ENCODE data around the gene TNC. TPM values are rescaled to one million over a fixed set of nuclear protein-coding genes. Genes with fewer than 3 reads are reported as not detected.

Gene TNC
- total and polyA plus RNA-seq, 2 experiments from 2014 or later = 12.7 to 20.9 TPM

DNA sequence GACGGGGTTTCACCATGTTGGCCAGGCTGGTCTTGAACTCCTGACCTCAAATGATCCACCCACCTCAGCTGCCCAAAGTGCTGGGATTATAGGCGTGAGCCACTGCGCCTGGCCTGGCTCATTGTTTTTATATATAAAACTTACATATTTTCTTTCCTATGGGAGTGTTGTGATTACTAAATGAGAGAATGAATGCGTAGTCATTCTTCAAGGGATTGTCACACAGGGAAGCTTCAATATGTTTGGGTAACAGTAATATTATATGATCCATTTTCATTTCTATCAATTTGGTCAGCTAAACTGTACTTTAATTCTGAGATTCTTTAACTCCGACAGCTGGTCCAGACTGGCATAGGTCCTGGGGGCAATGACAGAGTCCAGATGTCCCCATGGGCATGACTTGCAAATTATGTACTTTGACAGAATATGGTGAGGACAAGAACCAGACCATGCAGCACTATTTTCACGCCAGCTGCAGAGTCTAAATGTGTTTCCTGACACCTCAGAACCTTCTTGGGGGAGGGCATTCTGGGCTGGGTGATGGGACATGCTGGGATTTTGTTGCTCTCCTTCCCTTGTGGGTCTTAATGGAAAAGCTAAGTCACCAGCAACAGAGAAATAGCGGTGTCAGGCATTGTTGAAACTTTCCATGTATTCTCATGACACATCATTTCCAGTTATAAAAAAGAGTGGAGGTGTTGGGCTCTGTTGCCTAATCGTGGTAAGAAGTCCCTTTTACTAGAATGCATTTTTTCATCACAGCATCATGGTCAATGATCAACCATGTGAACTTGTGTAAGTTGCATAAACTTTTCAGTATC, 40.9 kb upstream of the TNC start:
- Histone ChIP-seq H3K36me3 (replicated peaks; ENCODE audit: insufficient read depth, low read depth) (no peaks in the 10 kb centered on the region), H4K20me1 (ENCODE audit: insufficient read depth, poor library complexity, severe bottlenecking) (no peaks in the 10 kb centered on the region), H3K79me2 (no peaks in the 10 kb centered on the region), H3K4me1 (ENCODE audit: insufficient read depth) (peaks cover 7% of the 10 kb centered on the region), H3K4me3 (no peak overlapping the region), H3K4me2 (no peak overlapping the region), H3K27me3 (no peaks in the 10 kb centered on the region), H3K27ac (no peak overlapping the region), H3K9me2 (replicated peaks; ENCODE audit: insufficient read depth) (no peaks in the 10 kb centered on the region), H3K9me3 (ENCODE audit: low read depth) (no peaks in the 10 kb centered on the region), H2AFZ (no peak overlapping the region)
- no peak for TF ChIP-seq CTCF (IDR thresholded peaks at IDR 0.05; ENCODE audit: poor library complexity)
- WGBS (ENCODE audit: low lambda C conversion rate, missing lambda C conversion rate) = 79% methylated on average over 8 of the region's 8 CpGs
- peak; percentile 40 for DNase-seq (ENCODE audit: low spot score)

DNA sequence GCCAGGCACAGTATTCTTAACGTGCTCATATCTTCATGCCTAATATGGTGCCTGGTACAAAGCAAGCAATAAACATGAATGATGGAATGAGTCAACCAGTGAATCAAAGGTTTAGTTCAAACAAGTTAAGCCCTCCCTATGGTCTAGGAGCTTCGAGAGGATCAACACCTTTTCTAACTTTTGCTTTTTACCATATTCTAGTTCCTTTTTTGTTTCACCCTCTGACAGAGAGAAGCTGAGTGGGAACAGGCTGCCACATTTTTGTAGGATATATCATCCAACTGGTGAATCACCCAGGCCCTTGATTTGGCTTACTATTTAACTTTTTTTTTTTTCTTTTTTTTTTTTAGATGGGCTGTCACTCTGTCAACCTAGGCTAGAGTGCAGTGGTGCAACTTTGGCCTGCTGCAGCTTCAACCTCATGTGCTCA, 39.3 kb upstream of the TNC start:
- Histone ChIP-seq H3K4me2 (no peak overlapping the region), H3K9me3 (ENCODE audit: low read depth) (no peaks in the 10 kb centered on the region), H3K4me3 (no peak overlapping the region), H3K27me3 (no peaks in the 10 kb centered on the region), H3K27ac (peak overlapping the region; percentile 22), H3K4me1 (ENCODE audit: insufficient read depth) (peaks cover 7% of the 10 kb centered on the region), H2AFZ (no peak overlapping the region), H3K36me3 (replicated peaks; ENCODE audit: insufficient read depth, low read depth) (no peaks in the 10 kb centered on the region), H3K79me2 (no peaks in the 10 kb centered on the region), H3K9me2 (replicated peaks; ENCODE audit: insufficient read depth) (no peaks in the 10 kb centered on the region), H4K20me1 (ENCODE audit: insufficient read depth, poor library complexity, severe bottlenecking) (no peaks in the 10 kb centered on the region)
- DNase-seq (ENCODE audit: low spot score) = peak; percentile 73
- no peak for TF ChIP-seq EZH2 (IDR thresholded peaks at IDR 0.05; ENCODE audit: borderline replicate concordance)
- no peak for TF ChIP-seq CTCF (IDR thresholded peaks at IDR 0.05; ENCODE audit: poor library complexity)
- TF ChIP-seq EZH2phosphoT487 (IDR thresholded peaks at IDR 0.05; ENCODE audit: low read depth, severe bottlenecking, unreplicated experiment) = peak; percentile 95
- 27% methylated on average over 2 of the region's 2 CpGs for WGBS (ENCODE audit: low lambda C conversion rate, missing lambda C conversion rate)

- no peaks in the 10 kb centered on the region for H3K9me2 ChIP-seq (replicated peaks; ENCODE audit: insufficient read depth)
- no peak overlapping the region for H2AFZ ChIP-seq
- H3K36me3 ChIP-seq (replicated peaks; ENCODE audit: insufficient read depth, low read depth) = no peaks in the 10 kb centered on the region
- H3K4me3 ChIP-seq = no peak overlapping the region
- TF ChIP-seq CTCF (IDR thresholded peaks at IDR 0.05; ENCODE audit: poor library complexity) = no peak
- TF ChIP-seq EZH2phosphoT487 (IDR thresholded peaks at IDR 0.05; ENCODE audit: low read depth, severe bottlenecking, unreplicated experiment) = no peak
- no peak for TF ChIP-seq EZH2 (IDR thresholded peaks at IDR 0.05; ENCODE audit: borderline replicate concordance)
- no peaks in the 10 kb centered on the region for H4K20me1 ChIP-seq (ENCODE audit: insufficient read depth, poor library complexity, severe bottlenecking)
- no peak overlapping the region for H3K4me2 ChIP-seq
- WGBS (ENCODE audit: low lambda C conversion rate, missing lambda C conversion rate) = 89% methylated on average over 4 of the region's 4 CpGs
- no peaks in the 10 kb centered on the region for H3K79me2 ChIP-seq
- H3K4me1 ChIP-seq (ENCODE audit: insufficient read depth) = peaks cover 7% of the 10 kb centered on the region
- no peaks in the 10 kb centered on the region for H3K9me3 ChIP-seq (ENCODE audit: low read depth)
- no peaks in the 10 kb centered on the region for H3K27me3 ChIP-seq
- H3K27ac ChIP-seq = no peak overlapping the region
- DNase-seq (ENCODE audit: low spot score) = no peak
Observed at GRCh38 chr9:115155037-115155436, 37.1 kb upstream of the TNC start.
